SHP77 treated with DMSO at 0.1 percent for 48 hours (cell line): ENCODE data around the gene CNTNAP2.
"Not testable (repeated sequence)": the region's sequence is repeated elsewhere in the genome, so short reads cannot be mapped to it uniquely, and the experiment has no call there.

Experiments
- DNase-seq: peaks from one replicate; lab custom pipeline; 2025; lab: John Stamatoyannopoulos, UW

The CNTNAP2 gene

GRCh38 chr7:148398844-148399365 lies 2282.3 kb downstream of the CNTNAP2 start:
- DNase-seq: no peak

GRCh38 chr7:148400101-148400500 lies 2283.5 kb downstream of the CNTNAP2 start:
- no peak for DNase-seq

- no peak for DNase-seq
These were observed 2285.6 kb downstream of the CNTNAP2 start for GRCh38 chr7:148402159-148402558.

- DNase-seq: no peak
These were observed 2286.9 kb downstream of the CNTNAP2 start for GRCh38 chr7:148403466-148403993.

GRCh38 chr7:148408307-148408706 lies 2291.7 kb downstream of the CNTNAP2 start:
- no peak for DNase-seq

- no peak for DNase-seq
These were observed 2294.3 kb downstream of the CNTNAP2 start for GRCh38 chr7:148410905-148411304.

- no peak for DNase-seq
These were observed 2296.1 kb downstream of the CNTNAP2 start for GRCh38 chr7:148412691-148413090.

- no peak for DNase-seq
These were observed 2303.5 kb downstream of the CNTNAP2 start for GRCh38 chr7:148419856-148420832.

GRCh38 chr7:148422030-148422429 lies 2305.4 kb downstream of the CNTNAP2 start:
- no peak for DNase-seq

- DNase-seq: not testable (repeated sequence)
These were observed 2309.8 kb downstream of the CNTNAP2 start for GRCh38 chr7:148426393-148426792.

- DNase-seq: not testable (repeated sequence)
These were observed 2314.1 kb downstream of the CNTNAP2 start for GRCh38 chr7:148430690-148431089.

- no peak for DNase-seq
These were observed 2317.1 kb downstream of the CNTNAP2 start for GRCh38 chr7:148433521-148434180.

- no peak for DNase-seq
These were observed 2317.7 kb downstream of the CNTNAP2 start for GRCh38 chr7:148434181-148434757.

GRCh38 chr7:148434887-148435286 lies 2318.3 kb downstream of the CNTNAP2 start:
- DNase-seq: no peak

GRCh38 chr7:148435715-148436114 lies 2319.1 kb downstream of the CNTNAP2 start:
- DNase-seq: no peak

GRCh38 chr7:148436135-148436534 lies 2319.5 kb downstream of the CNTNAP2 start:
- no peak for DNase-seq

- DNase-seq: peak; percentile 10
These were observed 2320.0 kb downstream of the CNTNAP2 start for GRCh38 chr7:148436571-148436970.

- DNase-seq: no peak
These were observed 2320.4 kb downstream of the CNTNAP2 start for GRCh38 chr7:148437043-148437442.

GRCh38 chr7:148442141-148442655 lies 2325.6 kb downstream of the CNTNAP2 start:
- no peak for DNase-seq

- no peak for DNase-seq
These were observed 2326.3 kb downstream of the CNTNAP2 start for GRCh38 chr7:148442933-148443332.

GRCh38 chr7:148445260-148446044 lies 2328.9 kb downstream of the CNTNAP2 start:
- DNase-seq: no peak
